Mesothelial cell of epicardium (in vitro differentiated cells): Measurements from ENCODE around the gene KDM2A. TPM values are rescaled to one million over a fixed set of nuclear protein-coding genes. Genes with fewer than 3 reads are reported as not detected.

Source experiments
- DNase-seq, 2 experiments: peaks; one replicate each; pipeline ENCODE4 v3.0.0; 2021; ENCODE audit warnings: low spot score in 2 of 2; ENCODE audit not compliant: unreplicated experiment in 2 of 2
- H3K27ac Mint-ChIP-seq: 2 replicates; pipeline ENCODE4 v1.8.0; 2021; ENCODE audit warnings: mixed read lengths
- H3K27me3 Mint-ChIP-seq: 2 replicates; pipeline ENCODE4 v1.8.0; 2021; ENCODE audit warnings: low read depth, mixed read lengths
- H3K36me3 Mint-ChIP-seq: 2 replicates; pipeline ENCODE4 v1.8.0; 2021; ENCODE audit warnings: mixed read lengths
- H3K4me1 Mint-ChIP-seq: 2 replicates; pipeline ENCODE4 v1.8.0; 2021; ENCODE audit warnings: mixed read lengths
- H3K4me3 Mint-ChIP-seq: 2 replicates; pipeline ENCODE4 v1.8.0; 2021; ENCODE audit warnings: mild to moderate bottlenecking, moderate library complexity, mixed read lengths
- H3K9me3 Mint-ChIP-seq: 2 replicates; pipeline ENCODE4 v1.8.0; 2021; ENCODE audit warnings: mixed read lengths
- CTCF ChIP-seq: fragments of 200-600 bp; sonication (generic); IDR thresholded peaks from one replicate; pipeline ENCODE4 v1.5.0; 2021; ENCODE audit warnings: antibody characterized with exemption; ENCODE audit not compliant: unreplicated experiment
- total RNA-seq: library from RNA; stranded (reverse); gene quantifications from 3 replicates; pipeline ENCODE4 v1.2.1, GENCODE V29; 2021

Gene KDM2A
- total RNA-seq, 1 donor from 2014 or later, result 142 TPM

DNA sequence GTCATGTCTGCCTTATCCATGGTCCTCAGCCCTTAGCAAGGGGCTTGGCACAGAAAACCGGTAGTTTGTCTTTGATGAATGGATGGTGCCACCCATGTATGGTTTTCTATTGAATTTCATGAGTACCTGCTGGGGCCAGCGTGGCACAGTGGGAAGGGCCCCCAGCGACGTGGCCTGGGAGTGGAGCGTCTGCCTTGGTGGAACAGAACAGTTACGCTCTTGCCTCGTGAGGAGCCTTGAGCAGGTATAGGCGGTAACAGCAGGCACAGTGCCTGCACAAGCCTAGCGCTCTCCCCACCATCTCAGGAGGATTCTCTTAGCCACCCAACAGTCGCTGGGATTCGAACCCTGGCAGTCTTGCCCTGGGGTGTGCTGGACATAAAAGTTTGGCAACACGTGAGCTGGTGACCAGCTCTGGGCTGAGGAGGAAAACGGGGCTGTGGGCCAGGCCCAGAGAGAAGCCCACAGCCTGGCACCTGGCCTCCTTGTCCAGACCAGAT, 181.2 kb downstream of the KDM2A start:
- TF ChIP-seq CTCF, result no peak
- Mint-ChIP-seq H3K4me1 (peaks cover 19% of the 10 kb centered on the region), H3K4me3 (no peak overlapping the region), H3K27ac (no peak overlapping the region), H3K9me3 (peaks cover 14% of the 10 kb centered on the region), H3K27me3 (no peaks in the 10 kb centered on the region), H3K36me3 (peaks cover 34% of the 10 kb centered on the region)
- no peak for DNase-seq

- Mint-ChIP-seq H3K36me3 (peaks cover 35% of the 10 kb centered on the region), H3K27me3 (no peaks in the 10 kb centered on the region), H3K27ac (no peak overlapping the region), H3K4me1 (peaks cover 19% of the 10 kb centered on the region), H3K4me3 (no peak overlapping the region), H3K9me3 (peaks cover 13% of the 10 kb centered on the region)
- no peak for TF ChIP-seq CTCF
- peak in 1 of 2 experiments; percentile 19 for DNase-seq
These were observed 181.8 kb downstream of the KDM2A start for GRCh38 chr11:67300756-67301312.

- Mint-ChIP-seq H3K9me3 (peaks cover 7% of the 10 kb centered on the region), H3K4me3 (no peak overlapping the region), H3K27me3 (no peaks in the 10 kb centered on the region), H3K36me3 (peaks cover 29% of the 10 kb centered on the region), H3K27ac (no peak overlapping the region), H3K4me1 (peaks cover 19% of the 10 kb centered on the region)
- peak in 1 of 2 experiments; percentile 19 for DNase-seq
- no peak for TF ChIP-seq CTCF
These were observed 182.4 kb downstream of the KDM2A start for GRCh38 chr11:67301313-67301921.

DNA sequence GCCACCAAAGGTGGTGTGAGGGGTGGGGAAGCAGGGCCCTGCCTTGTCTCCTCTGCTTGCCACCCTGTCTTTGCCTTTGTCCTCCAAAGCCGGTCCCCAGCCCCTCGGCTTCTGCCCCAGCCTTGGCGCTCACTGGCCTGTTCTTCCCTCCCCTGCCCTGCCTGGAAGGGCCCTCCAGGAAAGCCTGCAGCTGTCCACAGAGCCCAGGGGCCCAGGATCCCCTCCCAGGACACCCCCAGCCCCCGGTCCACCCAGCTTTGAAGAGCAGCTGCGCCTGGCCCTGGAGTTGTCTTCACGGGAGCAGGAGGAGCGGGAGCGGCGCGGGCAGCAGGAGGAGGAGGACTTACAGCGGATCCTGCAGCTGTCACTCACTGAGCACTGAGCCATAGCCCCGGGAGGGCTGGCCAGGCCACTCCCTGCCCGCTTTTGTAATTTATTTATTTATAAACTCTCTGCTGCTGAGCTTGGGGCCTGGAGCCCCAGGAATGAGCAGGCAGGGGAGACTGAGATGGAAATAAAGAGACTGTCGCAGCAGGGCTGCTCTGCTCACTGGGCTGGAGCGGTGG, 183.0 kb downstream of the KDM2A start:
- H3K36me3 Mint-ChIP-seq, result peaks cover 23% of the 10 kb centered on the region
- TF ChIP-seq CTCF, result no peak
- peak in 1 of 2 experiments; percentile 19 for DNase-seq
- H3K9me3 Mint-ChIP-seq, result peaks cover under 1% of the 10 kb centered on the region
- peaks cover 19% of the 10 kb centered on the region for H3K4me1 Mint-ChIP-seq
- no peaks in the 10 kb centered on the region for H3K27me3 Mint-ChIP-seq
- H3K4me3 Mint-ChIP-seq, result peak overlapping the region; percentile 69
- H3K27ac Mint-ChIP-seq, result peak overlapping the region; percentile 72

- Mint-ChIP-seq H3K9me3 (no peaks in the 10 kb centered on the region), H3K36me3 (peaks cover 21% of the 10 kb centered on the region), H3K27ac (peak overlapping the region; percentile 72), H3K4me1 (peaks cover 19% of the 10 kb centered on the region), H3K4me3 (peak overlapping the region; percentile 69), H3K27me3 (no peaks in the 10 kb centered on the region)
- no peak for TF ChIP-seq CTCF
- peak; percentile 22 to 53 for DNase-seq
These were observed 183.6 kb downstream of the KDM2A start for GRCh38 chr11:67302571-67303131.
